ENCODE results near the gene PDE9A.
"Not testable (repeated sequence)": the region's sequence is repeated elsewhere in the genome, so short reads cannot be mapped to it uniquely, and the experiment has no call there.

Gene PDE9A

GRCh38 chr21:42779431-42779861 is 126.0 kb downstream of the PDE9A start:
- DNase-seq: no peak

GRCh38 chr21:42780617-42781016 is 127.2 kb downstream of the PDE9A start:
- no peak for DNase-seq

GRCh38 chr21:42781150-42781970 is 127.9 kb downstream of the PDE9A start:
- no peak for DNase-seq

GRCh38 chr21:42781971-42782722 is 128.7 kb downstream of the PDE9A start:
- DNase-seq: no peak

- DNase-seq: no peak
These were observed 129.4 kb downstream of the PDE9A start for GRCh38 chr21:42782723-42783242.

- DNase-seq: no peak
These were observed 130.9 kb downstream of the PDE9A start for GRCh38 chr21:42784276-42784675.

GRCh38 chr21:42784896-42785451 is 131.6 kb downstream of the PDE9A start:
- no peak for DNase-seq

- DNase-seq: no peak
These were observed 132.4 kb downstream of the PDE9A start for GRCh38 chr21:42785666-42786427.

GRCh38 chr21:42786884-42787283 is 133.5 kb downstream of the PDE9A start:
- DNase-seq: no peak

- DNase-seq: no peak
These were observed 134.2 kb downstream of the PDE9A start for GRCh38 chr21:42787613-42788012.

GRCh38 chr21:42790520-42791065 is 137.2 kb downstream of the PDE9A start:
- DNase-seq: no peak

- DNase-seq: no peak
These were observed 140.4 kb downstream of the PDE9A start for GRCh38 chr21:42793774-42794173.

GRCh38 chr21:42794551-42794950 is 141.1 kb downstream of the PDE9A start:
- no peak for DNase-seq

- DNase-seq: no peak
These were observed 143.1 kb downstream of the PDE9A start for GRCh38 chr21:42796327-42797062.

- no peak for DNase-seq
These were observed 144.1 kb downstream of the PDE9A start for GRCh38 chr21:42797522-42797921.

- DNase-seq: no peak
These were observed 144.7 kb downstream of the PDE9A start for GRCh38 chr21:42798106-42798505.

GRCh38 chr21:42799516-42799915 is 146.1 kb downstream of the PDE9A start:
- DNase-seq: no peak

- no peak for DNase-seq
These were observed 146.5 kb downstream of the PDE9A start for GRCh38 chr21:42799948-42800347.

GRCh38 chr21:42801616-42802015 is 148.2 kb downstream of the PDE9A start:
- not testable (repeated sequence) for DNase-seq

GRCh38 chr21:42806509-42807140 is 153.2 kb downstream of the PDE9A start:
- no peak for DNase-seq

Measured in fibroblast of skin of abdomen (primary cell).